GM12892 (cell line): ENCODE measurements around the gene PRSS50. TPM values are rescaled to one million over a fixed set of nuclear protein-coding genes. Genes with fewer than 3 reads are reported as not detected.
"Not testable (repeated sequence)": the region's sequence is repeated elsewhere in the genome, so short reads cannot be mapped to it uniquely, and the experiment has no call there.

Source experiments
- DNase-seq: peaks from one replicate; pipeline ENCODE4 v3.0.0; 2011; ENCODE audit not compliant: insufficient read length
- FAIRE-seq: peaks from 2 replicates; lab custom pipeline; 2011; peaks lifted over from hg19 to GRCh38; lab: Jason Lieb, UNC
- POLR2A ChIP-seq: IDR thresholded peaks from 2 replicates; pipeline ENCODE4 v1.6.1; 2011; ENCODE audit warnings: low read depth, low read length, control low read depth
- POLR2AphosphoS5 ChIP-seq: IDR thresholded peaks from 2 replicates; pipeline ENCODE4 v1.6.1; 2011; ENCODE audit warnings: low read depth, low read length, control low read depth
- TAF1 ChIP-seq: IDR thresholded peaks from 2 replicates; pipeline ENCODE4 v1.6.1; 2011; ENCODE audit warnings: low read depth, mild to moderate bottlenecking, control low read depth, low read length, borderline replicate concordance
- polyA plus RNA-seq: library from polyadenylated mRNA; unstranded; fragments of >200 nt; gene quantifications from one replicate; pipeline ENCODE4 v1.2.1, GENCODE V29; 2012; ENCODE audit warnings: missing spikeins, inconsistent platforms; ENCODE audit not compliant: missing spikeins

The PRSS50 gene, protein sequence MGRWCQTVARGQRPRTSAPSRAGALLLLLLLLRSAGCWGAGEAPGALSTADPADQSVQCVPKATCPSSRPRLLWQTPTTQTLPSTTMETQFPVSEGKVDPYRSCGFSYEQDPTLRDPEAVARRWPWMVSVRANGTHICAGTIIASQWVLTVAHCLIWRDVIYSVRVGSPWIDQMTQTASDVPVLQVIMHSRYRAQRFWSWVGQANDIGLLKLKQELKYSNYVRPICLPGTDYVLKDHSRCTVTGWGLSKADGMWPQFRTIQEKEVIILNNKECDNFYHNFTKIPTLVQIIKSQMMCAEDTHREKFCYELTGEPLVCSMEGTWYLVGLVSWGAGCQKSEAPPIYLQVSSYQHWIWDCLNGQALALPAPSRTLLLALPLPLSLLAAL
- not detected for polyA plus RNA-seq

DNA sequence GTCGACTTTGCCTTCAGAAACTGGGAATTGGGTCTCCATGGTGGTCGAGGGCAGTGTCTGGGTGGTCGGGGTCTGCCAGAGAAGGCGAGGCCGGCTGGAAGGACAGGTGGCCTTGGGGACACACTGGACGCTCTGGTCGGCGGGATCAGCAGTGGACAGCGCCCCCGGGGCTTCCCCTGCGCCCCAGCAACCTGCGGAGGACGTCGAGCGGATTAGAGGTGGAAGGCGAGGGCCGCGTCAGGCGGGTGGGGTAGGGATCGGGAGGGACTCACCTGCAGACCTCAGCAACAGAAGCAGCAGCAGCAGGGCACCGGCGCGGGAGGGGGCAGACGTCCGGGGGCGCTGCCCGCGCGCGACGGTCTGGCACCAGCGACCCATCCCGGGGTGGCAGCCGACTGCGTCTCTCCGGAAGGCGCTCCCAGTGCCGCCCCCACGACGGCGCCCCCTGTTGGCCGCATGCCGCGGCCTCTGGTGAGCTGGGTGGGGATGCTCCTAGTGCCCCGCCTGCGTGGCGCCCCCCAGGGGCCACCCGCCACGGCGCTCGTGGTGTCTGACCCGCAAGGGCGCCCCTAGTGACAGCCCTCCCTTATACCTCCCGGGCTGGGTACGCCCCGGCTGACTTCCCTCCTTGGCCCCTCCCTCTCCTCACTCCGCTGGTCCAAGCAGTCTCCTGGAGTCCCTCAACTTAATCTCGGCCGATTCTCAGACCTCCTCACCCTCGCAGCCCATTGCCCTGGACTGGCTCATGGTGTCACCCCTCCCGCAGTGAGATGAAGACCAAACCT is at the start of gene PRSS50:
TSS of gene PRSS50 (minus strand) at position 423 of the 785 bp plus-strand sequence. CDS start at position 378, 45 bp downstream.
- no peak for TF ChIP-seq POLR2AphosphoS5
- no peak for DNase-seq
- FAIRE-seq: no peak

DNA sequence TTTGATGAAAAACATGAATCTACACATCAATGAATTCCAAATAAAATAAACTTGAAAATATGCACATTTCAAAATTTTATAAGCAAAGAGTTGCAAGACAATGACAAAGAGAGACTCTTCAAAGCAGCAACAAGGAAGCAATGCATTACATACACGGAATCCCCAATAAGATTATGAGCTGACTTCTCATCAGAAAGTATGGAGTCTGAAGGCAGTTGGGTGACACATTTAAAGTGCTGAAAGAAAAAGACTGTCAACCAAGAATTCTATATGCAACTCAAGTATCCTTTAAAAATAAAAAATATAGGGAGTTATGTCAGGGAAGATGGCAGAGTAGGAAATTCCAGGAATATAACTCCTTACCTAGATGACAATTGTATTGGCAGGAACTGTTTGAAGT is 46.5 kb upstream of the PRSS50 start:
- FAIRE-seq: no peak
- no peak for TF ChIP-seq POLR2AphosphoS5
- no peak for TF ChIP-seq POLR2A
- TF ChIP-seq TAF1: no peak
- no peak for DNase-seq

DNA sequence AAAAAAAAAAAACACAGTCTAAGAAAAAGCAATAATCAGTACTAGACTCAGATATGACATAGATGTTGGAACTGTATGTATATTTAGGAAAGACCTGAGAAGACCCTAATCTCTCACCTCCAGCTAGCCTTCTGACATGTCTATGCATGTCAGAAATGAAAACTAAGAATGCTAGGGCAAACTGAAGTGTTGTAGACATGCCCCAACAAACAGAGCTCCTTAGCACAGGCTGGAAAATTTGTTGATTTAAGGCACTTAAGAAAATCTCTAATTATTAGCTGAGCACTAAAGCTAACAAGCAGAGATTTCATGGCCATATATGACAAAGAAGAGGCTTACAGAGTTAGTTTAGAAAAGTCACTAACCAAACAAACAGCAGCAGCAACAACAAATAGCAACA is 45.5 kb upstream of the PRSS50 start:
- no peak for FAIRE-seq
- no peak for DNase-seq
- TF ChIP-seq POLR2AphosphoS5: no peak
- TF ChIP-seq TAF1: no peak
- TF ChIP-seq POLR2A: no peak

DNA sequence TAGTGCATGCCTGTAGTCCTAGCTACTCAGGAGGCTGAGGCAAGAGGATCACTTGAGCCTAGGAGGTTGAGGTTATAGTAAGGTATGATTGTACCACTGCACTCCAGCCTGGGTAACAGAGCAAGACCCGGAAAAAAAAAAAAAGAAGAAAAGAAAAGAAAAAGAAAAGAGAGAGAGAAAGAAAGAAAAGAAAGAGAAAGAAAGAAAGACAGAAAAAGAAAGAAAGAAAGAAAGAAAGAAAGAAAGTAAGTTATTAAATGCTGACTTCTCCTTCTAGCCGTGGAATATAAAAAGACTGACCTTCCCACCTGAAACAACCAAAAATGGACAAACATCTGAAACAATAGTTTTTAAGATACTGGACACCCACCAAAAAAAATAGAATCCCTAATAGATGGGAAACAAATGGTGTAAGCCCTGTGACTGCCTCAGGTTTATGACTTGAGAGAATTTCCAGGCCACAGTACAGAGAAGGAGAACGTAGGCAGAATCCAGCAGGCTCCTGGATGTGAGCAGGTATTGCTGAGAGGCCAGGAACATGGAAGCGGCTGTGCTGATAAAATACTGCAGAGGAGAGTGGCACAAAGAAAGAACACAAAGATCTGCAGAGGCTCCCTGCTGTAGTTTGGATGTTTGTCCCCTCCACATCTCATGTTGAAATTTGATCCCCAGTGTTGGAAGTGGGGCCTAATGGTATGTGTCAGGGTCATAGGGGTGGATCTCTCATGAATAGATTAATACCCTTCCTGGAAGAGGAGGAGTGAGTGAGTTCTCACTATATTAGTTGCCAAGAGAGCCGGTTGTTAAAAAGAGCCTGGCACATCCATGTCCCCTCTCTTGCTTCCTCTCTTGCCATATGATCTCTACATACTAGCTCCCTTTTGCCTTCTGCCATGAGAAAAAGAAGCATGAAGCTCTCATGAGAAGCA is 41.8 kb upstream of the PRSS50 start:
- TF ChIP-seq POLR2A (no peak), POLR2AphosphoS5 (no peak), TAF1 (no peak)
- DNase-seq (no peak), FAIRE-seq (no peak)

DNA sequence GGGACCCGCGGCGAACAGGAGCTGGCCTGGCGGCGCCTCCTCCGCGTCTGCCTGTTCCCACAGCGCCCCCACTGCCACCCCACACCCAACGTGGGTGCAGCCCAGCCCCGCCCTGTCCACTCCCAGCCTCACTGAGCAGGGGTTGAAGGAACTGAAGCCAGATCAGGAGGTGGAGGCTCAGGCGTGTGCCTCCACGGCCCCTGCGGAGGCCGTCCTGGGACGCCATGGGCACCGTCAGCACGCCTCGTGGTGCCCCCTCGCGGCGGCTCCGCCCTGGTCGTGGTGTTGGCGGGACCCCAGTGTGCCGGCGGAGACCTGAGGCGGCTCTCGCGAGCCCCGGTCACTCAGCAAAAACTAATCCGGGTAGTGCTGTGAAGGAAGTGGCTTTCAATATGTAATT is 39.0 kb upstream of the PRSS50 start:
- TF ChIP-seq POLR2AphosphoS5: no peak
- TF ChIP-seq TAF1: no peak
- TF ChIP-seq POLR2A: no peak
- FAIRE-seq (no peak), DNase-seq (no peak)

DNA sequence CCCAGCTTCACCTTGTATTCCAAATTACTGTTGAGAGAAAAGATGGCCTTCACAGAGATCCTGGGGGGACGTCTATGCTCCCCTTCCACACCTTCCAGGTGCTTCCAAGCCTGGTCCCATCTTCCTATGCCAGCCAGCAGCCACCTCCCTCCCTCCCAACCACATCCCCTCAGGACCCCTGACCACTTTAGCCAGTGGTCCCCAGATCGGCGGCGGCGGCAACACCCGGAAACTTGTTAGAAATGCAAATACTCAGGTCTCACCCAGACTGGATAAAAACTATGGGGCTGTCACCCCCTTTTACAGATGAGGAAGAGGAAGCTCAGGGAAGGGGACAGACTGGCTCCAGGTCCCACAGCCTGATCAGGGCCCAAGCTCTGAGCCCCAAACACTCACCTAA is 38.0 kb upstream of the PRSS50 start:
- DNase-seq: no peak
- FAIRE-seq: no peak
- no peak for TF ChIP-seq TAF1
- no peak for TF ChIP-seq POLR2AphosphoS5
- TF ChIP-seq POLR2A: no peak

DNA sequence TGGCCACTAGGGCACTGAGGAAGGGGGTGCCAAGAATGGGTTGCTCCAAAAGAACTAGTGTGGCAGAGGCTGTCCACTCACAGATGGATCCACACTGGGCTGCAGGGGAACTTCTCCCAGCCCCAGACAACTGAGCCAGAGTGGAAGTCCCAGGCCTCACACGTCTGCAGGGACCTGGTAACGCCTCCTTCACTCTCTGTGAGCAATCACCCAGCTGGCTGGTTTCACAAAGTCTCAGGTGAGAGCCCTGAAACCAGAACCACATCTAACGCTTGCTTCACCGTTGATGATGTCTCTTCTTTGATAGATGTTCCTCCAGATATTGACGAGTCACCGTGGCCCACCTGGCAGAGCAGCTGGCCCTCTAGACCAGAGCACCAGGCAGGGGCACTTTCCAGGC is 35.5 kb upstream of the PRSS50 start:
- FAIRE-seq: peak; percentile 85
- not testable (repeated sequence) for DNase-seq

DNA sequence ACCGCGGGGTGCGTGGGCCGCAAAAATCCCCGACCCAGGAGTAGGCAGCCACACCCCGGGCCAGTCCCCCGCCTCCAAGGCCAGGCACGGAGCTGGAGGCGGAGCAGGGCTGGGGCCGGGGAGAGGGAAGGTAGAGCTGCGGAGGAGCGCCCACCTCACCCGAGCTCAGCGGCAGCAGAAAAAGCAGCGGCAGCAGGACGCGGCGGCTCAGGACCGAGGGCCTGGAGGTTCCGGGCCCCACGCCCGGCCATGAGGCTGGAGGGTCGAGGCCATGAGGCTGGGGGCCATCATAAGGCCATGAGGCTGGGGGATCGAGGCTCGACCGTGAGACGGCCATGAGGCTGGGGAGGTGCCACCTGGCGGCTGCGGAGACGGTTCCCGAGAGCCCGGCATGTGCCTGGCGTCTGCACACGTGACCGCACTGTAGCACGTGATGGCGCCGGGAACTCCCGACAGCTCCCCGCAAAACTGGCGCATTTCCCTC is 32.9 kb upstream of the PRSS50 start:
- no peak for FAIRE-seq
- TF ChIP-seq POLR2AphosphoS5 (no peak), TAF1 (no peak)
- no peak for DNase-seq

DNA sequence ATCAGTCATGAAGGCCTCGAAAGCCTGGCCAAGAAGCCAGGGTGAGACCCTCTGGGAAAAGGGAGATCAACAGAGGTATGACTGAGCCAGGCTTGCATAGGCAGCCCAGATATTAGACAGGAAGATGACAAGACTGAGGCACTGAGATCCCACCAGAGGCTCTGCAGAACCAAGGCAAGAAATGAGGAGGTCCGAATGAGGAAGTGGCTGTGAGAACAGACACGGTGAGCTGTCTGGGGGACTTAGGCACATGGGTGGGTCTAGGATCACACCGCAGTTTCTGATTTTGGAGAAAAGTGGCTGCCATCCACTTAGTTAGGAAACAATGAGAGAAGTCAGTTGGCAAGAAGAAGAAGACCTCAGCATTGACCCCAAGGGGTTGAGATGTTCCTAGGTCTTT is 31.5 kb upstream of the PRSS50 start:
- FAIRE-seq: no peak
- DNase-seq: no peak
- TF ChIP-seq TAF1: no peak
- TF ChIP-seq POLR2AphosphoS5: no peak
- TF ChIP-seq POLR2A: no peak

DNA sequence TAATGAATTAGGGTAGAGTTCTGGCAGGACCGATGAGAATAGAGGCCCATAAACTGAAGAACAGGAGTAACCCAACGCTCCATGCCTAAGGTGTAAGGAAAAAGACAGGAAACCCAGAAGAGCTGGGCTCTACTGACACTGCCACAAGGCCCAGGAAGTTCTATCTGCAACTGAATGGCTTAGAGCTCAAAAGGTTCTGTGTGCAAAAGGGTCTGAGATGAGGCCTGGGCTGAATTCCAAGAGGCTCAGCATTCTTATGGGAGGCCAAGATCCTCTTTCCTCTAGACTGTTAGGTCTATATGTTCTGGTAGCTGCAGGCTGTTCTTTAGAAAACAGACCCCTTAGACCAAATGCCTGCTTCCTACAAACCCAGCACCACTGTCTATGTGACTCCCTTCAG is 30.5 kb upstream of the PRSS50 start:
- TF ChIP-seq POLR2A (no peak), TAF1 (no peak), POLR2AphosphoS5 (no peak)
- FAIRE-seq: no peak
- DNase-seq: no peak

DNA sequence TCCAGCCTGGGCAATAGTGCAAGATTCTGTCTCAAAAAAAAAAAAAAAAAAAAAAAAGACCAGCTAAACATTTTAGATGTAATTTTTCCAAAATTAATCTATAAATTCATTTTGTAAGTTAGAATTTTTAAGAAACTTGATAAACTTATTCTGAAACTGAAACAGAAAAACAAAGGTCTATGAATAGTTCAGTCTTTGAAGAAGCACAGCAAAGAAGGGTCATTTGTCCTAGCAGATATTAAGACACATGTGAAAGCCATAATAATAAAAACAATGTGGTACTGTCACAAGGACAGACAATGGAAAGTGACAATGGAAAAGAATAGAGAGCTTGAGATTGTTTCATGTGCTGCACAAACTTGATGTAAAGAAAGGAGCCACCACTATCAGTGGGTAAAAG is 29.0 kb upstream of the PRSS50 start:
- no peak for TF ChIP-seq POLR2A
- no peak for TF ChIP-seq POLR2AphosphoS5
- no peak for TF ChIP-seq TAF1
- no peak for FAIRE-seq

More for the DNA sequence above, 29.0 kb upstream of the PRSS50 start:
- DNase-seq: no peak
